NCI-H524 (cell line): ENCODE measurements around the gene ITGAE.
A peak's percentile ranks its signal among the peaks of the same experiment; 100 is the strongest.
"Not testable (repeated sequence)": the region's sequence is repeated elsewhere in the genome, so short reads cannot be mapped to it uniquely, and the experiment has no call there.

Experiments used
- DNase-seq, 2 experiments: peaks; one replicate each; lab custom pipeline; 2025; lab: John Stamatoyannopoulos, UW

ITGAE gene

DNA sequence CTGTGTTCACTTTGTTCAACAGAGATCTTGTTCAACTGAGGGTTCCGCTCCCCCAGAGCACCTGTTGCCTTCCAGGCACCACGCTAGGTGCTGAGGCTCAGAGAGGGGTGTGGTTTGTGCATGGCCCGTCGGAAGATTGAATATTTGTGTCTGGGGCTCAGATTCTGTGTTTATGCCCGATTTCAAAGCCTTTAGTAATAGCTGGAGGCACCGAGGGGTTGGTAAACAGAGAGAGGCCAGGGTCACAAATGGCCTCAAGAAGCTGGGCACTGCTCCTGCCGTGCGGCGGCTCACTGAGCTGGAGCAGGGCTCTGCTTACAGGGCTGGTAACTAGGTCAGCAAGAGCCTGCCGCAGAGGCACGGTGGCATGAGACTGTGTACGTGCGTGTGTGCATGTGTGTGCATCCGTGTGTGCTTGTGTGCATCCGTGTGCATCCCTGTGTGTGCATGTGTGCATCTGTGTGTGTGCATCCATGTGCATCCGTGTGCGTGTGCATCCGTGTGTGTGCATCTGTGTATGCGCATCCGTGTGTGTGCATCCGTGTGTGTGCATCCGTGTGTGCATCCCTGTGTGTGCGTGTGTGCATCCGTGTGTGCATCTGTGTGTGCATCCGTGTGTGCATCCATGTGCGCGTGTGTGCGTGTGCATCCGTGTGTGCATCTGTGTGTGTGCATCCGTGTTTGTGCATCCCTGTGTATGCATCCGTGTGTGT is 5.4 kb downstream of the ITGAE start:
- DNase-seq = no peak

DNA sequence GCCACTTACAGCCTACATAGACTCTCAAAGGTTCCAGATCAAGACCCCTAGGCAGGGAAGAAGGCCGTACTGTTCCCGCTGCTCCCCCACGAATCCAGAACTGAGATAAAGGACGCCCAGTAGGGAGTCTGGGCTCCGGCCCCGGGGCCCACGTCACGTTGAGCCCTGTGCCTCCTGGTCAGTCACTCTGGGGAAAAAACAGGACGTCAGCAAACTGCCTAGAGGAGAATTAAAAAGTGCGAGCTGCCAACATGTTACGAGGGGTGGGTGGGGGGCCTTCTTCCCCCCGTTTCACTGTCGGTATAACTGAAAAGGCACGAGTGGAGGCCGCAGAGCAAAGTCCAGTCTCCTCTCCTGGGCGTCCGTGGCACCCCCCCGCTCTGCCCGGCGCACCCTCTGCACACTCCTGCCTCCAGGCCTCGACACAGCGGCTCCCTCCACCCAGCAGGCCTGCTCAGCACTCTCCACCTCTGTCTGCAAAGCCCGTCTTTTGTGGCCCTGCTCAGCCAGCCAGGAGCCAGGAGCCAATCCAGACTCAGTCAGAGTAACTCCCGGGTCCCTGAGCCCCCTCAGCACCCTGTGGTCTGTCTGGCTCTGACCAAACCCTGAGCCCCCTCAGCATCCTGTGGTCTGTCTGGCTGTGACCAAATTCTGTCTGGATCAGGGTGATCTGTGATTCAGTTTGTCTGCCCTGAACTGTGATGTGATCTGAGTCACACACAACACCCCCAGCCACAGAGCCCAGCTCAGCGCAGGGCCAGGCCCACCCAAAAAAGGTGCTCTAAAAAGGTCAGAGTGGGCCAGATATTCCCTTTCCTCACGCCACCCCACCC is 6.2 kb downstream of the ITGAE start:
- DNase-seq = no peak

DNA sequence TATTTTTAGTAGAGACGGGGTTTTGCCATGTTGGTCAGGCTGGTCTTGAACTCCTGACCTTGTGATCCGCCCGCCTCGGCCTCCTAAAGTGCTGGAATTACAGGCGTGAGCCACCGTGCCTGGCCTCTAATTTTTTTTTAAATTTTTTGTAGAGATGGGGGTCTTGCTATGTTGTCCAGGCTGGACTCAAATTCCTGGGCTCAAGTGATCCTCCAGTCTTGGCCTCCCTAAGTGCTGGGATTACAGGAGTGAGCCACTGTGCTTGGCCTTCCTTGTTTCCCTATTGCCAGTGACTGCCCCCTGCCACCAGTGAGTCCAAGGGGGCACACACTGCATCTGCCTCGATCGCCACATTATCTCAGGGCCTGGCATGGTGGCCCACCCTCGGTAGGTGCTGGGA is 6.8 kb downstream of the ITGAE start:
- not testable (repeated sequence) for DNase-seq

DNA sequence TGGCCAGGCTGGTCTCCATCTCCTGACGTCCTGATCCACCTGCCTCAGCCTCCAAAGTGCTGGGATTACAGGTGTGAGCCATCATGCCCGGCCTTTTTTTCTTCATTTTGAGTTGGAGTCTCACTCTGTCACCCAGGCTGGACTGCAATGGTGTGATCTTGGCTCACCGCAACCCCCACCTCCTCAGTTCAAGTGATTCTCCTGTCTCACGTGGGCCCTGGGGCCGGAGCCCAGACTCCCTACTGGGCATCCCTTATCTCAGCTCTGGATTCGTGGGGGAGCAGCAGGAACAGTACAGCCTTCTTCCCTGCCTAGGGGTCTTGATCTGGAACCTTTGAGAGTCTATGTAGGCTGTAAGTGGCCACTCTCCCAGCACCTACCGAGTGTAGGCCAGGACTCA is 7.7 kb downstream of the ITGAE start:
- DNase-seq = not testable (repeated sequence)

DNA sequence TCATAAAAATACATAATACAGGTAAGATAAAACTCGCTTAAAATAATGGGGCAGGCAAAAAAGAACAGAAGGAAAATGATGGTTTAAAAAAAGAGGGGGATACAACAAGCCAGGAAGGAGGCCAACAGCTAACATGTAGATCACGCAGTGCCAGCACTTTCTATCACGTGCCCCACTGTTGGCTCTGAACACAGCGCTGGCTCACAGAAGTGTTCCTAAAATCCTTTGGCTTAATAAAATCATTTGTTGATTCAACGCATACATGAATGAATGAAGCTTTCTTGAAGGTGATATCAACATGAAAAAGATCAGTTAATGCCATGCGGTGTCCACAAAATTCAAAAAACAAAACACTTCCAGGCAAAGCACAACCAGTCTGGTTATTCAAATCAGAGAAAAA is 8.5 kb downstream of the ITGAE start:
- no peak for DNase-seq

DNA sequence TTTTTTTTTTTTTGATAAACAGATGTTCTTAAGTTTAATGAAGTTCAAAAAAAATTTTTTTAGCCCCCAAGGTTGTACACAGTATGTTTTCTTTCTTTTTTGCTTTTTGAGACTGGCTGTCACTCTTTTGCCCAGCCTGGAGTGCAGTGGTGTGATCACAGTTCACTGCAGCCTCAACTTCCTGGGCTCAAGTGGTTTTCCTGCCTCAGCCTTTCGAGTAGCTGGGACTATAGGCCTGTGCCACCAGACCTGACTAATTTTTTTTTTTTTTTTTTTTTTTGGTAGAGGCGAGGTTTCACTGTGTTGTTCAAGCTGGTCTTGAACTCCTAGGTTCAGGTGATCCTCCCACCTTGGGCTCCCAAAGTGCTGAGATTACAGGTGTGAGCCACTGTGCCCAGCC is 12.8 kb downstream of the ITGAE start:
- DNase-seq = no peak

DNA sequence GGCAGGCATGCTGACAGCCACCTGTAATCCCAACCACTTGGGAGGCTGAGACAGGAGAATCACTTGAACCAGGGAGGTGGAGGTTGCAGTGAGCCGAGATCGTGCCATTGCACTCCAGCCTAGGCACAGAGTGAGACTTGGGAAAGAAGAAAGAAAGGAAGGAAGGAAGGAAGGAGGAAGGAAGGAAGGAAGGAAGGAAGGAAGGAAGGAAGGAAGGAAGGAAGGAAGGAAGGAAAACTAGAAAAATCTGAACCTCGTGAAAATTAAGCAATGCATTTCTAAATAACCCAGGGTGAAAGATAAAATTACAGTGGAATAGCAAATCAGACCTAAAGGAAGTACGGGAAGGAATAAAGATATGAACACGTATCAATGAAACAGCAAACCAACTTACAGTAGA is 15.7 kb downstream of the ITGAE start:
- DNase-seq = not testable (repeated sequence)

DNA sequence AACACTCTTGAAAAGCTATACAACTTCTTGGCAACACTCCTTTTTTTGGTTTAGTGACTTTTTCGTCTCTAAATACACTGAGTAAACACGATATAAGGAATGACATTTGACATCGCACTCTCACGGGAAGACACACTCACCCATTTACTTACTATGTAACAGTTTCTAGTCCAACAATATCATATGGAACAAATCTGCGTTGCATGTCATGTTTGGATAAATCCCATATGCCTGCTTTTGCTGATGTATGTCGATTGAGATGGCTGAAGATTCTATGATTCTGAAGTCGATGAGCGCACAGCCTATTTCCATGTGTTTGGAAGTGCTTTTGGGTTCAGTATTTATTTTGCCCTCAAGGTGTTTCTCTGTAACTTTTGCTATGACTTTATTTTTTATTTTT is 18.2 kb downstream of the ITGAE start:
- no peak for DNase-seq

DNA sequence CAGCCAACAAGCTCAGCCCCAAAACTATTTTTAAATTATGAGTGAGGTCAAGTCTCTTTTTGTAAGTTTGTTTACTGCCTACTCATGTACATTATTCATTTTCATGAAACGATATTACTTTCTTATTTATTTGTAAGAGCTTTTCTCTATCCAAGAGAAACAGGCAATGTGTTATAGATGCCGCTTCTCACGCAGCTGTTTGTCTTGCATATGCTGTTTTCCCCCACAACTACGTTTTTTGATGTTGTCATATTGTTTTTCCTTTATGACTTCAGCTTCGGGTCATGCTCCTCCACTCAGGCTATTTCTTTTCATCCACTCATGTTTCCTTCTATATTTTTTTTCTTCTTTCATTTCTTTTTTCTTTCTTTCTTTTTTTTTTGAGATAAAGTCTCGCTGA is 20.0 kb downstream of the ITGAE start:
- no peak for DNase-seq

DNA sequence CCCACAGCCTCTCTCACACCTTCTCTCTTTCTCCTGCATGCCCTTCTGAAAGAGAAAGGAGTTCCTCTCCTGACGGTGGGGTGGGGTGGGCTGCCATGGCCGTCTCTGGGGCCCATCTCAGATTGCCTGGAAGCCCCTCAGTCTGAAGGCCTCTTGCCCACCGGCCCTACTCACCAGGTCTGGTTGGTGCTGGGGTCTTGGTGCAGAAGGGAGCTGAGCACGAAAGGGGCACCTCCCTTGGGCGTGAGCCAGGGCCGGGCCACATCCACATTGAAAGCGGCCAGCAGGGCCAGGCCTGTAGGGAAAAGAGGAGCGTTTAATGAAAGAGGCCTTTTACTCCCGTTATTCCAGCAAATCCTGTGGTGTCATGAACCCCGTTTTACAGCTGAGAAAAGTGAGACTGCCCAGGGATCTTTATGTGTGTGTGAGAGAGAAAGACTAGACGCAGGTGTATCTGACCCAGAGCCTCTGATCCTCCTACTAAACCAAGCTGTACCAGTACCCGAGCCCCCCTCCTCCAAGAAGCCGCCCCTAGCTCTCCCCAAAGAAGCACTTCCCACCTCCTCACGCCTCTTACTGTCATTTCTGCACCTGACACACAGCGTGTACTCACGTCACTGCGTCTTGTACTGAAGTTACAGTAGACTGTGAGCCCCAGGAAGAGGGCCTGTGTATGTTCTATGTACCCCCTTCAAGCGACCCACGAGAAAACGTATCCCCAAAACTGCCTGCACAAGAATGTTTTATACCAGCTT is 23.4 kb downstream of the ITGAE start:
- no peak for DNase-seq

DNA sequence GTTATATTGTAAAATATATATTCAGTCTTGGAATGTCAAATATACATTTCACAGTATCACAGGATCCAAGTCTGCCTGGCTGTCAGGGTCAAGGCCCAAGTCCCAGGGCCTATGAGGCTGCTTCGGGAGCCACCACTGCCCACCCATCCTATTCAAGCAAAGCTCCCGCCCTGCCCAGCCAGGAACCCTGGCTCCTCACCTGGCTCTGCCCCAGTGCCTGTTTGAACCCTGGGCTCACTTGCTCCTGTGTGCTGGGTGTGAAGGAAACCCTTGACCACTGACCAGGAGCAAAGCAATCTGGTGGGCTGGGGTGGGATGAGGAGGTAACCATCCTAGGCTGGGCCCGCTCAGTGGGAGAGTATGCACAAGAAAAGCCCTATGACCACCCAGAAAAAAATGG is 27.0 kb downstream of the ITGAE start:
- no peak for DNase-seq

DNA sequence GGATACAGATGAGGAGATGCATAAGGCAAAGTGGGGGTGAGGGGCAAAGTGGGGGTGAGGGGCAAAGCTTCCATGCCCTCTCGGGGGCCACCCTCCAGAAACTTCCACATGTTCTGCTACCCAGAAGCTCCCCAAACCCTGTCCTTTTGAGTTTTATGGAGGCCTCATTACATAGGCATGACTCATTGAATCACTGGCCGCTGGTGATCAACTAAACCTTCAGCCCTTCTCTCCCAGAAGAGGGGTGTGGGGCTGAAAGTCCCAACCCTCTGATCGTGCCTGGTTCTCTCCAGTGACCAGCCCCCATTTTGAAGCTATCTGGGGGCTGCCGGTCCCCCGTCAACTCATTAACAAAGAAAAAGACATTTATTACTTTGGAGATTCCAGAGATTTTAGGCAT is 27.5 kb downstream of the ITGAE start:
- DNase-seq = no peak

DNA sequence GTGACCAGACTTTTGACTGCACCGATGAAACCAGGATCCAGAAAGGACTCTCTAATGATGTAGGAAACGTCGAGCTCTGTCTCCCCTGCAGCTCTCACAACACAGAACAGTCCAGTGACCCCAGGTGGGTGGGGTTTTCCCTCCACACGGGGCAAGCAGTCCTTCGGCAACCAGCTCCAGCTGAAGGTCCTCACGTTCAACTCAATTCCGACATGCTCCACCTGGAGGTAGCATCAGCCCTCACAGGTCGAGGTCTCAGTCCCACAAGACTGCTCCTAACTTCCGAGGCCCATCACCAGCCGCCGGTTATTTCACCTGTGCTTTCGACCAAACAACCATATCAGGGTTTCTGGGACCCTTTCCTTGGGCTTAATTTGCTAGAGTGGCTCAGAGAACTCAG is 28.2 kb downstream of the ITGAE start:
- no peak for DNase-seq

DNA sequence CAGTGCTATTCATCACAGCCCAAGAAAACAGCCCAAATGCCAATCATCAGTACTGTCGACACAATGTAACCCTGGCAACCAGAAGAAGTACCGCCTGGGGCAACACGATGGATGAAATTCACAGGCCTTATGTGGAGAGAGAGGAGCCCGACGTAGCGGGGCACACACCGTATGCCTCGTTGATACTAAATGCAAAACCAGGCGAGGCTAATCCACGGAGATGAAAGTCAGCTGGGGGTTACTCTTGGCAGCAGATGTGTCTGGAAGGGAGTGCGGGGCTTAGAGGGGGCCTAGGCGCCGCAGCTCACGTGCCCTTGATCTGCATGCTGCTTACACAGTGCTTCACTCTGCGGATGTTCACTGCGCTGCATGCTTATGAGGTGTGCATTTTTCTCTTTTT is 29.8 kb downstream of the ITGAE start:
- peak; percentile 4 to 43 for DNase-seq

DNA sequence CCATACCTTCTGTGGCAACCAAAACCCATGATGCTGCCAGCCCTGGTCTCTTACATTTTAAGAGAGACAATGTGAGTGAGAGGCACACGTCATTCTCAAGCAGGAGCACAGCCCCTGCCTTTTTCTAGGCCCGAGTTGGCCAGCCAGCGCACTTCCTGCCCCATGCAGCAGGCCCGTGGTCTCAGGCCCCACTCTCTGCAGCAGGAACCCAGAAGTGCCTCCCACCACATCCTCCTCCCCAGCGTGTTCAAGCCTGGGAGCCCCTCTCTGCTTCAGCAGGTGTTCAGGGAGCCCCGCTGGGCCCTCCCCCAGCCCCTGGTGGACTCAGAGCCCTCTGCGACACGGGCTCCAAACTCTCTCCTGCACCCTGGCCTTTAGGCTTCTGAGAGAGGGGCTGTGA is 30.5 kb downstream of the ITGAE start:
- no peak for DNase-seq

DNA sequence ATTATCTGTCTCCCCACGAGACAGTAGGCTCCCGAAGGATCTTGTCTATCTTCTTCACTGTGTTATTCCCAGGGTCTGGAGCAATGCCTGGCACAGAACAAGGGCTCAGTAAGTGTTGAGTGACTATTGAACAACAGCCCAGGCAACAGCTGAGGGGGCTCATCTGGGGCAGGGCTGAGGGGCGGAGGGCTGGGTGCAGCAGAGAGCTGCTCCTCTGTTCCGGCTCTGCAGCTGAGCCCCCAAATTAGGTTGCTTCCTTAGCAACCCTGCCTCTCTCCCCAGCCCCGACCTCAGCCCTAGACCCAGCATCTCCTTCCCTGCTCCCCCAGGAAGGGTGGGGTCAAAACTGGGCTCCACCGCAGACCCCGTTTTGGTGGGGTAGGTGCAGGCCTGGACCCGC is 32.2 kb downstream of the ITGAE start:
- no peak for DNase-seq

DNA sequence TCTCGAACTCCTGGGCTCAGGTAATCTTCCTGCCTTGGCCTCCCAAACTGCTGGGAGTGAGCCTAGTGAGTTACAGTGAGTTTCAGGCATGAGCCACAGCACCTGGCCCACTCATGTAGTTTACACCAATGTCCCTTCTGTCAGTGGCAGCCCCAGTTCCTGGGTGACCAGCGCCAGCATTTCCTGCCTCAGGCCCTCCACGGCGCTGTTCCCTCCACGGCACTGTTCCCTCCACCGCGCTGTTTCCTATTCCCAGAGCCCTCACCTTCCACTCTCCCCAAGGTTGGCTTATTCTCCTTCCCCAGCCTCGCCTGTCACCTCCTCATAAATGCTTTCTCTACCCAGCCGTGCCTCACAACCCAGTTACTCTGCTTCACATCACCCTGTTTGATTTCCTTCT is 32.6 kb downstream of the ITGAE start:
- DNase-seq = no peak

DNA sequence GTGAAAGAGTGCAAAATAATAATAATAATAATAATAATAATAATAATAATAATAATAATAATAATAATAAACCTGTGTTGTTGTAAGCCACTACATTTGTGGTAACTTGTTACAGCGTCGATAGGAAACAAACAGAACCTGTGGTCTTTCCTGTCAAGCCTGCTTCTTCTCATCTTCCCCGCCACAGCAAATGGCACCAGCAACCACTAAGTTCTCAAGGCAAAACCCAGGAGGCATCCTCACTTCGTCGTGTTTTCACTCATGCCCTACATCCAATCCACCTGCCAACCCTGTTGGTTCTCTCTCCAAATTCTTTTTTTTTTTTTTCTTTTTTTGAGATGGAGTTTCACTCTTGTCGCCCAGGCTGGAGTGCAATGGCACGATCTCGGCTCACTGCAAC is 34.2 kb downstream of the ITGAE start:
- DNase-seq = no peak

DNA sequence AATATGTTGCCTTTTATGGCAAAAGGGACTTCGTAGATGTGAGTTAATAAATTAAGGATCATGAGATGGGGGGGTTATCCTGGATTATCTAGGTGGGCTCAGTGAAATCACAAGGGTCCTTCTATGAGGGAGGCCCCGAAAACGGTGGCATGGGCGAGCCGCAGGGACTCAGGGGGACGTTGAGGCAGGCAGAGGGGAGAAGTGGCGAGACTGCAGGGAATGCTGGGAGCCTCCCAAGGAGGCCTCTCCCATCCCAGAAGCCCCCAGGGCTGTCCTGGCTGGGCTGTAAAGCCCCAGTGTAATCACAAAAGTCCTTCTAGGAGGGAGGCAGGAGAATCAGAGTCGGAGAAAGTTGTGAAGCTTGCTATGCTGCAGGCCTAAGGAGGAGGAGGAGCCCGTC is 35.0 kb downstream of the ITGAE start:
- no peak for DNase-seq

DNA sequence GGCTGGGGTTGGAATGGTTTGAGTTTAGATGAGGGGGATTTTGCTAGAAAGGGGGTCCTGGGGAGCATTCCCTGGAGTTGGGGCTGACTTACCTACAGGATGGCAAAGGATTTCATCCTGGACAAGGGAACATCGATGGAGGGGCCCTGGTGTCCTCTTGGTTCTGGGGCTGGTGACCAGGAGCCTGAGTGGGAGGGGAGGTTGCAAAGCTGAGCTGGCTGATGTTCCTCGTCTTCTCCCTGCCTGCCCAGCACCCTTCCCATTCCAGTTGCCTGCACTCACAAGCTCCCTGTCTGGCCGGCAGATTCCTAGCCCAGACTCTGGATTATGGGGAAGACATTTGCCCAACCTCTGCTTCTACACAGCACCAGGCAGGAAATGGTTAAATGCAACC is 37.2 kb downstream of the ITGAE start:
- DNase-seq = no peak

DNA sequence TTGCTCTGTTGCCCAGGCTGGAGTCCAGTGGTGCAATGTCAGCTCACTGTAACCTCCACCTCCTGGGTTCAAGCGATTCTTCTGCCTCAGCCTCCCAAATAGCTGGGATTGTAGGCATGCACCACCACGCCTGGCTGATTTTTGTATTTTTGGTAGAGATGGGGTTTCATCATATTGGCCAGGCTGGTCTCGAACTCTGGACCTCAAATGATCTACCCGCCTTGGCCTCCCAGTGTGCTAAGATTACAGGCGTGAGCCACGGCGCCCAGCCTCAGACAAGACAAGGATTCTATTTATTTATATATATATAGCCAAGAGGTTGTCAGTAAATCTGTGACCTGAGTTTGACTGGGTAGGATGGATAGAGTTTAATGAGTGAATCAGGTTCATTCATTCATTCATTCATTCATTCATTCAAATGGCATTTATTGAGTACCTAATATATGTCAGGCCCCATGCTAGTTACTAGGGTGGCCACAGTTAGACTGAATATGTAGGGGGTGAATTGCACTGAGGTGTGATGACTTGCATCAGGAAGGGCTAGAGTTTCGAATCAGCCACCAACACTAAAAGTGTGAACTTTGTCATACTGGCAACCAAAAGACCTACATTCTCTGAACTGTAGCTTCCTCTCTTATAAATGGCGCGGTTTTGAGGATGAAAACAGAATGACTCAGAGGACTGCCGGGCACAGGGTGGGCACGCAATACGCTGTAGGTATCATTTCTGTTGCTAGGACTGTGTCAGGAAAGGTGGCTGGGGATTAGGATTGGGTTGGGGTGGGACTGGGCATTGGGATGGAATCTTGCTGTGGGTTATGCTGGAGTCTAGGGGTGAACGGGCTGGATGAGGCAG is 37.8 kb downstream of the ITGAE start:
- DNase-seq = no peak

DNA sequence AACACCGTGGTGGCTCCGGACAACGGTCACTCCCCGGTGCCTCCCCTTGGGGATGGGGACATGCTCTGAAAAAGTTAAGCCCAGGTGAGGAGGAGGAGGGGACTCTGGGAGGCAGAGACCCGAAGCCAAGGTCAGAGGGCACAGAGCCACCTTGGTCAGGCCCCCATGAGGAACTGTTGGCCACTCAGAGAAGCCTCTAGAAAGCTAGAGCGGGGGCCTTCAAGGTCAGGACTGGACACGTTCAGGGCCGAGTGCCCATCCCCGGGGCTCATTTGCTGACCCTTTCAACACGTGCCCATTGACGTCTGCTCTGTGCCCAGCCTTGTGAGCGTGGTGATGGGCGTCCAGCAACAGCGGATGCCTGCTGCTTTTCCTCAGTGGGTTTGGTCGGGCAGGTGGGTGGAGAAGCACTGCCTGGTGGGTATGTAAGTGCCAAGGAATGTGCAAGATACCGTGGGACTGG is 39.0 kb downstream of the ITGAE start:
- DNase-seq = no peak
